HG02763 (cell line): Measurements from ENCODE around the gene NUBPL.
"Not testable (repeated sequence)": the region's sequence is repeated elsewhere in the genome, so short reads cannot be mapped to it uniquely, and the experiment has no call there.

ENCODE experiments used
- ATAC-seq: cut with Tn5 transposase; IDR thresholded peaks from one replicate; pipeline ENCODE4 v1.9.1; 2021; ENCODE audit warnings: mild to moderate bottlenecking, moderate library complexity; ENCODE audit not compliant: unreplicated experiment

Gene NUBPL

GRCh38 chr14:31868096-31868495 is 306.9 kb downstream of the NUBPL start:
- ATAC-seq, result not testable (repeated sequence)

GRCh38 chr14:31876741-31877140 is 315.5 kb downstream of the NUBPL start:
- ATAC-seq, result no peak

GRCh38 chr14:31877255-31877798 is 316.1 kb downstream of the NUBPL start:
- no peak for ATAC-seq

GRCh38 chr14:31879661-31880348 is 318.6 kb downstream of the NUBPL start:
- ATAC-seq, result no peak

- no peak for ATAC-seq
These were observed 319.7 kb downstream of the NUBPL start for GRCh38 chr14:31880935-31881334.

GRCh38 chr14:31881531-31882310 is 320.5 kb downstream of the NUBPL start:
- ATAC-seq, result no peak

GRCh38 chr14:31884238-31884637 is 323.0 kb downstream of the NUBPL start:
- ATAC-seq, result no peak

- ATAC-seq, result no peak
These were observed 323.7 kb downstream of the NUBPL start for GRCh38 chr14:31884776-31885379.

GRCh38 chr14:31886156-31886835 is 325.1 kb downstream of the NUBPL start:
- ATAC-seq, result no peak

- ATAC-seq, result no peak
These were observed 326.9 kb downstream of the NUBPL start for GRCh38 chr14:31887929-31888580.

- ATAC-seq, result no peak
These were observed 328.1 kb downstream of the NUBPL start for GRCh38 chr14:31889297-31889696.

- not testable (repeated sequence) for ATAC-seq
These were observed 329.0 kb downstream of the NUBPL start for GRCh38 chr14:31890202-31890601.

GRCh38 chr14:31893221-31893757 is 332.1 kb downstream of the NUBPL start:
- ATAC-seq, result no peak

- no peak for ATAC-seq
These were observed 333.1 kb downstream of the NUBPL start for GRCh38 chr14:31894351-31894750.

- ATAC-seq, result no peak
These were observed 334.0 kb downstream of the NUBPL start for GRCh38 chr14:31895206-31895605.

GRCh38 chr14:31895646-31896045 is 334.4 kb downstream of the NUBPL start:
- no peak for ATAC-seq

- no peak for ATAC-seq
These were observed 336.5 kb downstream of the NUBPL start for GRCh38 chr14:31897581-31898186.

- no peak for ATAC-seq
These were observed 337.8 kb downstream of the NUBPL start for GRCh38 chr14:31898838-31899528.

- no peak for ATAC-seq
These were observed 340.8 kb downstream of the NUBPL start for GRCh38 chr14:31902002-31902401.
